OCI-LY1 (cell line): ENCODE results near the gene TBCD.

Source experiments
- H2AFZ ChIP-seq: fragments of 200-600 bp; sonication (generic), shearing (Covaris generic); 2 replicates; pipeline ENCODE4 v1.6.0; 2014; ENCODE audit warnings: antibody characterized with exemption, mild to moderate bottlenecking, low read length
- H3F3A ChIP-seq: fragments of 200-600 bp; sonication (generic), shearing (Covaris generic); 2 replicates; pipeline ENCODE4 v1.6.0; 2014; ENCODE audit warnings: mild to moderate bottlenecking, antibody characterized with exemption, low read length, moderate library complexity; ENCODE audit not compliant: insufficient read depth
- H3K27ac ChIP-seq: fragments of 200-600 bp; sonication (generic); 2 replicates; pipeline ENCODE4 v1.5.1; 2014; ENCODE audit warnings: low read length, mixed run types, mild to moderate bottlenecking, low read depth; ENCODE audit not compliant: poor library complexity, severe bottlenecking
- H3K27me3 ChIP-seq: fragments of 200-600 bp; sonication (generic); 2 replicates; pipeline ENCODE4 v1.6.0; 2014; ENCODE audit warnings: antibody characterized with exemption, mild to moderate bottlenecking, low read length, moderate library complexity; ENCODE audit not compliant: insufficient read depth
- H3K36me3 ChIP-seq: fragments of 200-600 bp; sonication (generic); 2 replicates; pipeline ENCODE4 v1.6.1; 2014; ENCODE audit warnings: mild to moderate bottlenecking, antibody characterized with exemption, low read length, moderate library complexity, mixed read lengths; ENCODE audit not compliant: insufficient read depth
- H3K4me1 ChIP-seq: fragments of 200-600 bp; sonication (generic); 2 replicates; pipeline ENCODE4 v1.5.1; 2014; ENCODE audit warnings: mild to moderate bottlenecking, low read length, moderate library complexity; ENCODE audit not compliant: insufficient read depth, severe bottlenecking
- H3K4me2 ChIP-seq: fragments of 200-600 bp; sonication (generic), shearing (Covaris generic); 2 replicates; pipeline ENCODE4 v1.6.1; 2014; ENCODE audit warnings: low read length
- H3K4me3 ChIP-seq: fragments of 200-600 bp; sonication (generic); 2 replicates; pipeline ENCODE4 v1.5.1; 2014; ENCODE audit warnings: low read length, low read depth, mild to moderate bottlenecking, mixed read lengths; ENCODE audit not compliant: poor library complexity, severe bottlenecking
- H3K79me2 ChIP-seq: fragments of 200-600 bp; shearing (Covaris generic); 2 replicates; pipeline ENCODE4 v1.6.1; 2016; ENCODE audit warnings: mixed run types, low read length, mixed read lengths; ENCODE audit not compliant: insufficient read depth
- H3K9ac ChIP-seq: fragments of 200-600 bp; sonication (generic), shearing (Covaris generic); 2 replicates; pipeline ENCODE4 v1.6.1; 2014; ENCODE audit warnings: mild to moderate bottlenecking, low read length, mixed read lengths
- H3K9me2 ChIP-seq: fragments of 200-600 bp; sonication (generic), shearing (Covaris generic); 2 replicates; pipeline ENCODE4 v1.6.1; 2014; ENCODE audit warnings: low read depth, mild to moderate bottlenecking, low read length, mixed read lengths
- H3K9me3 ChIP-seq: fragments of 200-600 bp; shearing (Covaris generic); 2 replicates; pipeline ENCODE4 v1.6.1; 2014; ENCODE audit warnings: low read length, mixed read lengths
- H4K20me1 ChIP-seq: fragments of 200-600 bp; sonication (generic), shearing (Covaris generic); 2 replicates; pipeline ENCODE4 v1.6.0; 2016; ENCODE audit warnings: mild to moderate bottlenecking, low read length; ENCODE audit not compliant: insufficient read depth
- CTCF ChIP-seq: fragments of 200-600 bp; sonication (generic), shearing (Covaris generic); IDR thresholded peaks from 2 replicates; pipeline ENCODE4 v1.5.1; 2017; ENCODE audit warnings: mild to moderate bottlenecking, antibody characterized with exemption, low read length, moderate library complexity, mixed read lengths
- EZH2 ChIP-seq: fragments of 200-600 bp; sonication (generic), shearing (Covaris generic); IDR thresholded peaks from 2 replicates; pipeline ENCODE4 v1.8.0; 2017; ENCODE audit warnings: borderline replicate concordance, mixed run types, mild to moderate bottlenecking, antibody characterized with exemption, low read length, moderate library complexity, mixed read lengths

TBCD gene

GRCh38 chr17:82754297-82755208 lies 2.7 kb downstream of the TBCD start:
- no peaks in the 10 kb centered on the region for H3F3A ChIP-seq
- no peak overlapping the region for H3K4me2 ChIP-seq
- H2AFZ ChIP-seq: no peak overlapping the region
- TF ChIP-seq CTCF (no peak), EZH2 (no peak)
- H3K9me2 ChIP-seq: no peaks in the 10 kb centered on the region
- H3K27me3 ChIP-seq: no peaks in the 10 kb centered on the region
- 0 out of 2 replicates have a peak, but pooled peaks cover 3% of the 10 kb centered on the region for H3K9me3 ChIP-seq
- H4K20me1 ChIP-seq: no peaks in the 10 kb centered on the region
- H3K4me1 ChIP-seq: peaks cover 21% of the 10 kb centered on the region
- no peaks in the 10 kb centered on the region; the same call in none of the 2 replicates for H3K79me2 ChIP-seq
- peaks cover 10% of the 10 kb centered on the region; the same call in 1 of the 2 replicates for H3K36me3 ChIP-seq
- H3K27ac ChIP-seq: no peak overlapping the region
- H3K4me3 ChIP-seq: no peak overlapping the region
- H3K9ac ChIP-seq: no peak overlapping the region

DNA sequence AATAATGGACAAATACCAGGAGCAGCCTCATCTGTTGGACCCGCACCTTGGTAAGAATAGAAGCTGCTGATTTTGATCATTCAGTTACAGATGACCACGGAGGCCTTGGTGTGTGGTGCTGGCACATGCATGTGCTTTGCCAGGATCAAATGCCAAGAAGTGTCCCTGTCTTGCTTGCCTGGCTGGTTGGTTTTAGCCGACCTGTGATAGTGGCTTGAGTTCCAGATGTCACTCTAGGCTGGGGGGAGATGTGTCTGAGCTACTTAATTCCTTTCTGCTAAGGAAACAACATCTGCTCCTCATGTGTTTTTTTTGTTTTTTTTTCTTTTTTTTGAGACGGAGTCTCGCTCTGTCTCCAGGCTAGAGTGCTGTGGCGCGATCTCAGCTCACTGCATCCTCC lies 4.3 kb downstream of the TBCD start:
- Histone ChIP-seq H3K4me2 (no peak overlapping the region), H3K9ac (no peak overlapping the region), H3K36me3 (peaks cover 20% of the 10 kb centered on the region; the same call in 1 of the 2 replicates)

DNA sequence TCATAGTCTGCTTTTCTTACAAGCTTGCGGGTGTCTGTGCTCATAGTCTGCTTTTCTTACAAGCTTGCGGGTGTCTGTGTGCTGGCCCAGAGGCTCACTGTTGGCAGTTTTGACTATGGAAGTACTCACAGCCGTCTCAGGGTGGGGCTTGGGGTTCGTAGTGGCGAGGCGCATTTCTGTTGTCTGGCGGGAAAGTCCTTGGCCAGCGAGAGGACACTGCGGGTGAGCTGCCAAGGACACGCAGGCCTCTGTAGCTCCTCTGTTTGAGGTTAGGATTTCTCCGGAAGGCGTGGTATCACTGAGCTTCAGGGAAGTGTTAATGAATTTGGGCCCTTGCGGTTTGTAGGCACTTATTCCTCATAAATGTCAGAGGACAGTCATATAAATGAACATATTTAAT lies 13.5 kb downstream of the TBCD start:
- Histone ChIP-seq H3K4me3 (no peak overlapping the region), H3K9ac (no peak overlapping the region), H2AFZ (no peak overlapping the region), H3K36me3 (peaks cover 59% of the 10 kb centered on the region), H3K27ac (no peak overlapping the region), H3K79me2 (peaks cover 3% of the 10 kb centered on the region; the same call in 1 of the 2 replicates), H3K4me1 (no peaks in the 10 kb centered on the region), H3F3A (no peaks in the 10 kb centered on the region), H3K9me2 (no peaks in the 10 kb centered on the region), H4K20me1 (no peaks in the 10 kb centered on the region), H3K4me2 (no peak overlapping the region), H3K27me3 (no peaks in the 10 kb centered on the region), H3K9me3 (no peaks in the 10 kb centered on the region)
- no peak for TF ChIP-seq CTCF
- TF ChIP-seq EZH2: no peak

More for the DNA sequence above, 4.3 kb downstream of the TBCD start:
- Histone ChIP-seq H4K20me1 (no peaks in the 10 kb centered on the region), H3F3A (no peaks in the 10 kb centered on the region), H3K9me3 (no peaks in the 10 kb centered on the region), H3K4me3 (no peak overlapping the region), H3K27me3 (no peaks in the 10 kb centered on the region), H3K9me2 (no peaks in the 10 kb centered on the region), H3K79me2 (peaks cover 5% of the 10 kb centered on the region), H3K4me1 (peaks cover 21% of the 10 kb centered on the region), H3K27ac (no peak overlapping the region), H2AFZ (no peak overlapping the region)
- TF ChIP-seq CTCF (no peak), EZH2 (no peak)
